Measurements from ENCODE around the gene PAM. TPM values are rescaled to one million over a fixed set of nuclear protein-coding genes. Genes with fewer than 3 reads are reported as not detected.

PAM gene
- total and polyA plus RNA-seq, 2 donors from 2014 or later: 158 to 293 TPM

GRCh38 chr5:102941111-102941510 is 186.0 kb downstream of the PAM start:
- DNase-seq: no peak
- no peaks in the 10 kb centered on the region for H3K27me3 ChIP-seq (ENCODE audit: control insufficient read depth, insufficient read depth, low read length)
- H3K4me3 ChIP-seq (ENCODE audit: low read length in 3 of 3): no peak overlapping the region
- no peak overlapping the region for H3K27ac ChIP-seq (ENCODE audit: low read depth in 2 of 2, low read length in 2 of 2)
- H3K4me1 ChIP-seq (ENCODE audit: control insufficient read depth in 2 of 3, insufficient read depth in 2 of 3, low read depth in 1 of 3, low read length in 3 of 3): no peaks in the 10 kb centered on the region
- H3K9me3 ChIP-seq (ENCODE audit: control insufficient read depth in 2 of 3, insufficient read depth in 1 of 3, low read length in 3 of 3): no peaks in the 10 kb centered on the region
- intact Hi-C loops (cut with DNase I): no loop called here
- no peak for TF ChIP-seq CTCF (IDR thresholded peaks at IDR 0.05; ENCODE audit: borderline replicate concordance, extremely low read depth, insufficient read depth)
- FAIRE-seq: no peak
- no peaks in the 10 kb centered on the region for H3K36me3 ChIP-seq (ENCODE audit: control insufficient read depth in 2 of 3, insufficient read depth in 3 of 3, low read length in 3 of 3)
- no peak overlapping the region for H3K9ac ChIP-seq (ENCODE audit: low read length in 3 of 3)

DNA sequence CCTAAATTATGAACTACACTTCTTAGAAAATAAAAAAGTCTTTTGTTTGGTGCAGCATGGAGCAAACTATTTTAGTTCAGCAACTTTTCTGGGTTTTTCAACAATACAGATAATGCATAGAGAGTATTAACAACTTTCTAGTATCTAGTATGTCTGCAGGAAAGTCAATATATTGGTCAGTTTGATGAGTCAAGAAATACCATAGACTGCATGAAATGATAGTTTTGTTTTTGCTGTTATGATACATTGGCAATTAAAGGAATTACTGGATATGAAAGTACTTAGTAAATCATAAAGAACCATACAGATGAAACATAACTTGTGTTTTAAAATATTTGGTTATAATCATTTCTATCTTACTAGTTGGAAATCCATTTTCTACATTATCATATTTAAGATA is 191.3 kb downstream of the PAM start:
- no peak for FAIRE-seq
- Histone ChIP-seq H3K27me3 (ENCODE audit: control insufficient read depth, insufficient read depth, low read length) (no peaks in the 10 kb centered on the region), H3K4me1 (ENCODE audit: control insufficient read depth in 2 of 3, insufficient read depth in 2 of 3, low read depth in 1 of 3, low read length in 3 of 3) (no peaks in the 10 kb centered on the region), H3K9ac (ENCODE audit: low read length in 3 of 3) (no peak overlapping the region), H3K36me3 (ENCODE audit: control insufficient read depth in 2 of 3, insufficient read depth in 3 of 3, low read length in 3 of 3) (peaks cover 0 to 6% (median 3%) of the 10 kb centered on the region in 3 donors), H3K9me3 (ENCODE audit: control insufficient read depth in 2 of 3, insufficient read depth in 1 of 3, low read length in 3 of 3) (no peaks in the 10 kb centered on the region), H3K27ac (ENCODE audit: low read depth in 2 of 2, low read length in 2 of 2) (no peak overlapping the region), H3K4me3 (ENCODE audit: low read length in 3 of 3) (no peak overlapping the region)
- intact Hi-C loops (cut with DNase I): no loop called here
- TF ChIP-seq CTCF (IDR thresholded peaks at IDR 0.05; ENCODE audit: borderline replicate concordance, extremely low read depth, insufficient read depth): no peak
- DNase-seq: no peak

- no peak for FAIRE-seq
- intact Hi-C loops (cut with DNase I): no loop called here
- H3K4me3 ChIP-seq (ENCODE audit: low read length in 3 of 3): no peak overlapping the region
Measured at GRCh38 chr5:102946971-102947370, 191.9 kb downstream of the PAM start.

More at GRCh38 chr5:102946971-102947370, 191.9 kb downstream of the PAM start:
- H3K9me3 ChIP-seq (ENCODE audit: control insufficient read depth in 2 of 3, insufficient read depth in 1 of 3, low read length in 3 of 3): no peaks in the 10 kb centered on the region
- H3K27me3 ChIP-seq (ENCODE audit: control insufficient read depth, insufficient read depth, low read length): no peaks in the 10 kb centered on the region
- TF ChIP-seq CTCF (IDR thresholded peaks at IDR 0.05; ENCODE audit: borderline replicate concordance, extremely low read depth, insufficient read depth): no peak
- DNase-seq: no peak
- H3K36me3 ChIP-seq (ENCODE audit: control insufficient read depth in 2 of 3, insufficient read depth in 3 of 3, low read length in 3 of 3): peaks cover 0 to 10% (median 3%) of the 10 kb centered on the region in 3 donors
- H3K9ac ChIP-seq (ENCODE audit: low read length in 3 of 3): no peak overlapping the region
- no peaks in the 10 kb centered on the region for H3K4me1 ChIP-seq (ENCODE audit: control insufficient read depth in 2 of 3, insufficient read depth in 2 of 3, low read depth in 1 of 3, low read length in 3 of 3)
- H3K27ac ChIP-seq (ENCODE audit: low read depth in 2 of 2, low read length in 2 of 2): no peak overlapping the region

Measured in kidney (tissue), 14 donors.